Hepatocyte (in vitro differentiated cells): ENCODE data around the gene ZDHHC9. TPM values are rescaled to one million over a fixed set of nuclear protein-coding genes. Genes with fewer than 3 reads are reported as not detected.

Experiments
- DNase-seq: peaks from one replicate; pipeline ENCODE4 v3.0.0-alpha.2; 2016; ENCODE audit warnings: low spot score
- H2AFZ ChIP-seq: fragments of 200-600 bp; sonication (generic); 2 replicates; pipeline ENCODE4 v1.6.0; 2016; ENCODE audit warnings: antibody characterized with exemption, mild to moderate bottlenecking
- H3K27ac ChIP-seq: fragments of 200-600 bp; sonication (generic); 2 replicates; pipeline ENCODE4 v1.5.1; 2016; ENCODE audit warnings: mild to moderate bottlenecking
- H3K27me3 ChIP-seq: fragments of 200-600 bp; sonication (generic); 2 replicates; pipeline ENCODE4 v1.6.1; 2016
- H3K36me3 ChIP-seq: fragments of 200-600 bp; sonication (generic); replicated peaks from 2 replicates; pipeline ENCODE4 v1.5.1; 2016; ENCODE audit warnings: low read depth; ENCODE audit not compliant: insufficient read depth
- H3K4me1 ChIP-seq: fragments of 200-600 bp; sonication (generic); 2 replicates; pipeline ENCODE4 v1.5.1; 2016; ENCODE audit warnings: mild to moderate bottlenecking, moderate library complexity; ENCODE audit not compliant: insufficient read depth
- H3K4me2 ChIP-seq: fragments of 200-600 bp; sonication (generic); 2 replicates; pipeline ENCODE4 v1.6.0; 2016
- H3K4me3 ChIP-seq: fragments of 200-600 bp; sonication (generic); 2 replicates; pipeline ENCODE4 v1.5.1; 2016; ENCODE audit warnings: mild to moderate bottlenecking
- H3K79me2 ChIP-seq: fragments of 200-600 bp; sonication (generic); 2 replicates; pipeline ENCODE4 v1.6.0; 2017; ENCODE audit warnings: mild to moderate bottlenecking
- H3K9me2 ChIP-seq: fragments of 200-600 bp; sonication (generic); replicated peaks from 2 replicates; pipeline ENCODE4 v1.6.0; 2017; ENCODE audit warnings: mild to moderate bottlenecking; ENCODE audit not compliant: insufficient read depth
- H3K9me3 ChIP-seq: fragments of 200-600 bp; sonication (generic); 2 replicates; pipeline ENCODE4 v1.5.1; 2016; ENCODE audit warnings: low read depth, mild to moderate bottlenecking
- H4K20me1 ChIP-seq: fragments of 200-600 bp; sonication (generic); 2 replicates; pipeline ENCODE4 v1.6.0; 2016; ENCODE audit warnings: mild to moderate bottlenecking; ENCODE audit not compliant: insufficient read depth, poor library complexity, severe bottlenecking
- EZH2 ChIP-seq: fragments of 200-600 bp; sonication (generic); IDR thresholded peaks from 2 replicates; pipeline ENCODE4 v1.6.1; 2016; ENCODE audit warnings: antibody characterized with exemption, mild to moderate bottlenecking, borderline replicate concordance
- EZH2phosphoT487 ChIP-seq: fragments of 200-600 bp; sonication (generic); IDR thresholded peaks from one replicate; pipeline ENCODE4 v1.6.1; 2018; ENCODE audit warnings: antibody characterized with exemption, mild to moderate bottlenecking, low read depth, moderate library complexity; ENCODE audit not compliant: unreplicated experiment, severe bottlenecking
- whole genome bisulfite sequencing: methylation state at CpG from one replicate; pipeline ENCODE4 v1.1.6; 2016; ENCODE audit warnings: low lambda C conversion rate; ENCODE audit errors: missing lambda C conversion rate; 5-methylcytosine and 5-hydroxymethylcytosine counted together
- polyA plus RNA-seq: library from polyadenylated mRNA; unstranded; fragments of >200 nt; fragmentation: Nextera tagmentation; extraction: Ambion mirVana; gene quantifications from 2 replicates; pipeline ENCODE4 v1.2.1, GENCODE V29; 2016
- small RNA-seq: library from RNA; depleted of rRNA; stranded (forward); fragments of <200 nt; gene quantifications from one replicate; pipeline ENCODE3, GENCODE V24; 2014
- total RNA-seq: library from RNA; depleted of rRNA; stranded (reverse); fragments of >200 nt; gene quantifications from 2 replicates; pipeline ENCODE4 v1.2.3, GENCODE V29; 2014
- TF ChIP-seq, protein P1 (sequence below): fragments of 200-600 bp; sonication (generic); IDR thresholded peaks from 2 replicates; pipeline ENCODE4 v1.5.1; 2016; ENCODE audit warnings: antibody characterized with exemption, mild to moderate bottlenecking; ENCODE audit not compliant: poor library complexity

Gene ZDHHC9
- total and polyA plus RNA-seq, 2 experiments from 2014 or later = 48.6 TPM

DNA sequence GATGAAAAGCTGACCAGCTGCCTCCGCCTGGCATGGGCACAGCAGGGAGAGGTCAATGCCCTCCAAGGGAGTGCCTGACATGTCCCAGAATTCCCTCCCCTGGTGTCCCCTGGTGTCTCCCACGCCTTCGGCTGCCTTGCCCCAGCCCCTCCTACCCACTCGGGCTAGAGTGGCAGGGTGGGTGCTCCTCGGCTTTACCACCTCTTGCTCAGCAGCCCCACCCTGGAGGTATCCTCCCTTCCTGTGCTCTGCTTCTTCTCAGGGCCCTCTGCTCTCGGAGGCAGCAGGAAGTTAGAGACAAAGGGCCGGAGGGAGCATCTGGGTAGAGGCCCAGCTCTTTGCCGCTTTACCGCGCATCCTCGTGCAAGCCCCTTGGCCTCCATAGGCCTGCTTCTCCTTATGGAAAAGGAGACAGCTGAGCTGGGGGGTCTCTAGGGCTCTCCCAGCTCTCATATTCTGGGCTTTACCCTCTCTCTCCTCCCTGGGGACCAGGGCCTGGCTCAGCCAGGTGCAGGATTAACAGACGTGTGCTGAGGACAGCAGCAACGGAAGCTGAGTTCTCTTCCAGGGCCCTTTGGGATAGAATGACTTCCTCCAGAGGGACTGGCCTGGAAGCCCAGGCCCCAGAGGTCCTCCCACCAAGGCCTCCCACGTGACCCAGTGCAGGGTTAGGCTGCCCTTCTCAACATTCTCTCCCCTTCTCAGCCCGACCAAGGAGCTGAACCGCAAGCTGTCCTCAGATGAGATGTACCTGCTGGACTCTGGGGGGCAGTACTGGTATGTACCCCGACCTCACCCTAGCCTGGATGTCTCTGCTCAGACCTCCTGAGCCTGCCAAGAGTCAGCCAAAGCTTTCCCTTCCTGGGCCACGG lies 87.7 kb downstream of the ZDHHC9 start:
- H3K9me2 ChIP-seq = no peaks in the 10 kb centered on the region
- H3K4me2 ChIP-seq = no peak overlapping the region
- no peaks in the 10 kb centered on the region for H3K27me3 ChIP-seq
- WGBS = 76% methylated on average over 18 of the region's 18 CpGs
- no peak for DNase-seq
- H3K9me3 ChIP-seq = no peaks in the 10 kb centered on the region
- TF ChIP-seq EZH2 (no peak), EZH2phosphoT487 (no peak)
- TF ChIP-seq, protein P1, sequence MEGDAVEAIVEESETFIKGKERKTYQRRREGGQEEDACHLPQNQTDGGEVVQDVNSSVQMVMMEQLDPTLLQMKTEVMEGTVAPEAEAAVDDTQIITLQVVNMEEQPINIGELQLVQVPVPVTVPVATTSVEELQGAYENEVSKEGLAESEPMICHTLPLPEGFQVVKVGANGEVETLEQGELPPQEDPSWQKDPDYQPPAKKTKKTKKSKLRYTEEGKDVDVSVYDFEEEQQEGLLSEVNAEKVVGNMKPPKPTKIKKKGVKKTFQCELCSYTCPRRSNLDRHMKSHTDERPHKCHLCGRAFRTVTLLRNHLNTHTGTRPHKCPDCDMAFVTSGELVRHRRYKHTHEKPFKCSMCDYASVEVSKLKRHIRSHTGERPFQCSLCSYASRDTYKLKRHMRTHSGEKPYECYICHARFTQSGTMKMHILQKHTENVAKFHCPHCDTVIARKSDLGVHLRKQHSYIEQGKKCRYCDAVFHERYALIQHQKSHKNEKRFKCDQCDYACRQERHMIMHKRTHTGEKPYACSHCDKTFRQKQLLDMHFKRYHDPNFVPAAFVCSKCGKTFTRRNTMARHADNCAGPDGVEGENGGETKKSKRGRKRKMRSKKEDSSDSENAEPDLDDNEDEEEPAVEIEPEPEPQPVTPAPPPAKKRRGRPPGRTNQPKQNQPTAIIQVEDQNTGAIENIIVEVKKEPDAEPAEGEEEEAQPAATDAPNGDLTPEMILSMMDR = no peak
- H4K20me1 ChIP-seq = no peaks in the 10 kb centered on the region
- H3K4me3 ChIP-seq = no peak overlapping the region
- no peaks in the 10 kb centered on the region for H3K4me1 ChIP-seq
- H2AFZ ChIP-seq = no peak overlapping the region
- no peaks in the 10 kb centered on the region for H3K79me2 ChIP-seq
- H3K36me3 ChIP-seq = no peaks in the 10 kb centered on the region
- H3K27ac ChIP-seq = no peak overlapping the region

DNA sequence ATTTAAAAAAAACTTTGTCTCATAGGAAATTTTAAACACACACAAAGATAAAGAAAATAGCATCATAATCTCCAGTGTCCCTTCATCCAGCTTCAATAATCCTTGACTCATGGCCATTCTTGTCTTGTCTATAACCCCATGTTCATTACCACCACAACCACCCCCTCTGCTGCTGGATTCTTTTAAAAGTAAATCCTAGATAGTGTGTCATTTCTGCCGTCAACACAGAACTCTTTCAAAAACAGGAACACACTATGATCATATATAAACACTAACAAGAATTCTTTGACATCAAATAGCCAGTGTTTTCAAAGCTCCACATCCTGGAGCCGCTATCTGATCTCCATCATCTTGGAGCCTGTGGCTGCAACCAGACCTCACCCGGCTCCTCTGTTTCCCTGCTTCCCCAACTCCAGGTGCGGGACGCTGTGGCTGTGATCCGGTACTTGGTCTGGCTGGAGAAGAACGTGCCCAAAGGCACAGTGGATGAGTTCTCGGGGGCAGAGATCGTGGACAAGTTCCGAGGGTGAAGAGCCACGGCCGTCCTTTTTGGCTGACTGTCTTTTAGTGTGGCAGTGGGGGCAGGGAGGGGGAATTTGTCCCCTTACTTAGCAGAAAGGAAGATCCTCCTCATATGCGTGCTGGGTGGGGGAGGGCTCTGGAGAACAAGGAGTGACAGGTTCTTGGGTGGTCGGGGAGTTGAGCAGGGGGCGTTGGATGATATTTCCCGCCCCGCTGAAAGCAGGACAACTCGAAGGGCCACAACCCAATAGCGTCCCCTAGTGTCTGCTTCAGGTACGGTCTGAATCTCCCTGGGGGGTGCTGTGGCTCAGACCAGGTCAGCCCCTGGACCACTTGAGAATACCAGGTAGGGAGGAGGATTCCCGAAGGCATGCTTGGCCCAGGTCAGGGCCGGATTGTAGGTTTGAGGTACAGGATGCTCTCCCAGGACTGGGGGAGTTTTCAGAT lies 89.3 kb downstream of the ZDHHC9 start:
- Histone ChIP-seq H3K9me3 (no peaks in the 10 kb centered on the region), H4K20me1 (no peaks in the 10 kb centered on the region), H3K9me2 (no peaks in the 10 kb centered on the region), H3K4me3 (no peak overlapping the region), H3K4me2 (no peak overlapping the region), H3K79me2 (no peaks in the 10 kb centered on the region), H3K36me3 (no peaks in the 10 kb centered on the region), H3K27me3 (no peaks in the 10 kb centered on the region), H3K27ac (no peak overlapping the region), H2AFZ (no peak overlapping the region), H3K4me1 (no peaks in the 10 kb centered on the region)
- WGBS = 63% methylated on average over 22 of the region's 22 CpGs
- no peak for TF ChIP-seq EZH2phosphoT487
- TF ChIP-seq, protein P1 = no peak
- TF ChIP-seq EZH2 = no peak
- no peak for DNase-seq

Small RNA genes within 50 kb of the gene (small RNA-seq; reads per million reads assigned to genes)
- gene RF00017 = not detected

Other genes with a start within 250 kb of the ZDHHC9 start
- gene APLN, start 188.9 kb downstream of the ZDHHC9 start, total RNA-seq = 0.16 and 0.30 TPM in 2 replicates
- gene APLN, start 188.9 kb downstream of the ZDHHC9 start, polyA plus RNA-seq = 0.30 and 0.92 TPM in 2 replicates
- gene XPNPEP2, start 104.9 kb downstream of the ZDHHC9 start, total RNA-seq = 21.9 and 24.1 TPM in 2 replicates
- 15.0 and 23.1 TPM in 2 replicates for gene XPNPEP2, start 104.9 kb downstream of the ZDHHC9 start, polyA plus RNA-seq
- 0.67 and 0.76 TPM in 2 replicates for gene SASH3, start 63.9 kb downstream of the ZDHHC9 start, total RNA-seq
- 0.31 and 0.96 TPM in 2 replicates for gene SASH3, start 63.9 kb downstream of the ZDHHC9 start, polyA plus RNA-seq
- 11.4 and 13.1 TPM in 2 replicates for gene UTP14A, start 62.3 kb upstream of the ZDHHC9 start, total RNA-seq
- 8.7 and 10.5 TPM in 2 replicates for gene UTP14A, start 62.3 kb upstream of the ZDHHC9 start, polyA plus RNA-seq
- gene BCORL1, start 138.7 kb upstream of the ZDHHC9 start, total RNA-seq = 3.0 and 3.4 TPM in 2 replicates
- gene BCORL1, start 138.7 kb upstream of the ZDHHC9 start, polyA plus RNA-seq = 8.0 and 9.2 TPM in 2 replicates